HUES6 (cell line): ENCODE results near the gene LINC01488.

Experiments used
- H3K27ac ChIP-seq: 2 replicates; pipeline ENCODE4 v1.7.0; 2013; ENCODE audit warnings: low read depth, mild to moderate bottlenecking, low read length, inconsistent platforms
- H3K27me3 ChIP-seq: 2 replicates; pipeline ENCODE4 v1.6.1; 2013; ENCODE audit warnings: low read length; ENCODE audit not compliant: control insufficient read depth, insufficient read depth
- H3K36me3 ChIP-seq: 2 replicates; pipeline ENCODE4 v1.6.1; 2013; ENCODE audit warnings: low read length; ENCODE audit not compliant: control insufficient read depth, insufficient read depth
- H3K4me1 ChIP-seq: 2 replicates; pipeline ENCODE4 v1.6.1; 2013; ENCODE audit warnings: low read length; ENCODE audit not compliant: control insufficient read depth, insufficient read depth
- H3K4me3 ChIP-seq: 2 replicates; pipeline ENCODE4 v1.5.1; 2013; ENCODE audit warnings: low read depth, low read length
- H3K9ac ChIP-seq: one replicate; pipeline ENCODE4 v1.6.1; 2013; ENCODE audit warnings: mild to moderate bottlenecking, low read length
- H3K9me3 ChIP-seq: 2 replicates; pipeline ENCODE4 v1.6.1; 2013; ENCODE audit warnings: low read depth, low read length; ENCODE audit not compliant: control insufficient read depth, insufficient read depth

The LINC01488 gene

GRCh38 chr11:69498614-69499175 lies 17.2 kb downstream of the LINC01488 start:
- no peak overlapping the region for H3K4me3 ChIP-seq

DNA sequence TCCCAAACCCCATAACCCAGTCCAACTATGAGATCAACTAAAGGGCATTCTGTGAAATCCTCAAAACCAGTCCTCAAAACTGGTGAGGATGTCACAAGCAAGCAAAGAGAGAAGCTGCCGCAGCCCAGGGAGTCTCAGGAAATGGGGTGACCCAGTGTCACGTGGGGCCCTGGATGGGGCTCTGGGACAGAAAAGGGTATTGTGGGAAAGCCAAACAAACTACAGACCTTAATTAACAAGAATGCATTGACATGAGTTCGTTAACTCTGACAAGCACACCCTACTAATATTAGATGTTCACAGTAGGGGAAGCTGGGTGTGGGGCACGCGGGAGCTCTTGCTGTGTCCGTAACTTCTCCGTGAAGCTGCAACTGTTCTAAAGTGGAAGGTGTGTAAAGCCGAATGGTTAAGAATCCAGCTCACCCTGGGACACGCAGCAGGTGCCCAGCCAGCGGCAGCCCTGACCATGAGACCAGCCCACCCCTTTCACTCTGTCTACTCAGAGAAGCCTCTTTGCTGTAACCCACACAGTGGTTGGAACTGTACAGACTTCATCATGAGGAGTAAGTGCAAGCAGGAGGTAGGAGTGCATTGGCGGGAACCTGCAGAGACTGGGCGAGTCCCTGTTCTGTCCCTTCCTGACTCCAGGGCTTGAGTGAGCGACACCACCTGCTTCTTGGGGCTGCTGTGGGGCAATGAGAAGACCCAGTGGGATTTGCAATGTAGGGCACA lies 17.9 kb downstream of the LINC01488 start:
- no peaks in the 10 kb centered on the region for H3K36me3 ChIP-seq
- no peaks in the 10 kb centered on the region; the same call in 1 of the 2 replicates for H3K4me1 ChIP-seq
- no peaks in the 10 kb centered on the region for H3K27me3 ChIP-seq
- no peaks in the 10 kb centered on the region for H3K9me3 ChIP-seq
- H3K27ac ChIP-seq = no peak overlapping the region
- H3K9ac ChIP-seq = no peak overlapping the region
- no peak overlapping the region for H3K4me3 ChIP-seq

More at GRCh38 chr11:69498614-69499175, 17.2 kb downstream of the LINC01488 start:
- Histone ChIP-seq H3K9me3 (no peaks in the 10 kb centered on the region), H3K9ac (no peak overlapping the region), H3K36me3 (no peaks in the 10 kb centered on the region), H3K27me3 (no peaks in the 10 kb centered on the region), H3K27ac (no peak overlapping the region), H3K4me1 (no peaks in the 10 kb centered on the region; the same call in 1 of the 2 replicates)

DNA sequence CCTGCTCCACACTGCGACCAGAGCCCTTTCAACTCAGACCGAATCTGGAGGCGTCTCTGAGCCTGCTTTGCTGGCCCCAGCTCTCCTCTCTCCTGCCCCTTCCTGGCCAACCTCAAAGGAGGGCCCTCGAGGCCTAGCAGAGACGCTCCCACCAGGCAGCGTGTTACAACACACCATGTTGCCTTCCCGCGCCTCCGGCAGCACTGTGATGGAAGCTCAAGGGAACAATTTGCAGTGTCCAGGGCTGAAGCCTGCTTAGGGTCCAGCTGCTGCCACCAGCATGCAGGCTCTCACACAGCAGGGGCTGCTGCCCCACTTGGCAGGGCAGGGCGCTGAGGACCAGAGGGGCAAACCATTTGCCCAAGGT lies 18.4 kb downstream of the LINC01488 start:
- no peaks in the 10 kb centered on the region for H3K27me3 ChIP-seq
- H3K4me1 ChIP-seq = no peaks in the 10 kb centered on the region; the same call in 1 of the 2 replicates
- no peaks in the 10 kb centered on the region for H3K36me3 ChIP-seq
- H3K9me3 ChIP-seq = no peaks in the 10 kb centered on the region
- H3K27ac ChIP-seq = no peak overlapping the region
- no peak overlapping the region for H3K9ac ChIP-seq
- H3K4me3 ChIP-seq = no peak overlapping the region

DNA sequence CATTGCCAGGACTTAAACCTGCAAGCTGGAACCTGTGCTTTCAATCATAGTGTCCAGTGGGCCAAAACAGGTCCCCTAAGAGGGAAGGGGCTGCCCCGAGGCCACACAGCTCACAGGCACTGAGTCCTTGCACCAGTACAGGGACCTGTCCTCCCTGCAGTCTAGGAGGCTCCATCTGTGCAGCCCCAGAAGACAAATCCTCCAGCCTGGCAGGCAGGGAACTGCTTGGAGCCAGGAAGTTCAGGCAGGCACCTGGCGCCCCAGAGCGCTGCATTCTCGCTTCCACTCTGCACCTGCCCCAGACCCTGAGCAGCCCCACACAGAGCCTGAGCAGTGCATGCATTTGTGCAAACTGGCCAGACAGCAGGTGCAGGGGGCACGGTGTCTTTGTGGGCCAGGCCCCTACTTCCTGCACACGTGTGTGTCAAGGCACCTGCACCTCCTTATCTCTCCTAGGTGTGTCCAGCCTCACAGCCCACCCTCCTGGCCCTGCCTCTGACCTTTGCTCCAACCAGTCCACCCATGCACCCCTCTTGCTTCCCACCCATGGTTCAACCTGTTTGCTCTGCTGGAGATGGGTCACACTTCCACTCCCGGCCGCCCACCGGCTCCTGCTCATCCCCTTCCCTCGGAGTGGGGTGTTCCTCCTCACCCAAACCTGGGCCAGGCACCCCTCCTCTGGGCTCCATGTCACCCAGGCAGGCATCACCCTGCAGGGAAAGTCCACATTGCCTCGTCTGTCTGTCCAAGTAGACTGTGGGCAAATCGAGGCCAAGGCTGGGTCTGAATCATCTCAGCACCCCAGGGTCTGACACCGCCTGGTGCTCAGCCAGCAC lies 19.0 kb downstream of the LINC01488 start:
- no peak overlapping the region for H3K4me3 ChIP-seq
- H3K36me3 ChIP-seq = no peaks in the 10 kb centered on the region
- H3K9ac ChIP-seq = no peak overlapping the region
- no peaks in the 10 kb centered on the region; the same call in 1 of the 2 replicates for H3K4me1 ChIP-seq
- no peak overlapping the region for H3K27ac ChIP-seq
- no peaks in the 10 kb centered on the region for H3K27me3 ChIP-seq
- H3K9me3 ChIP-seq = no peaks in the 10 kb centered on the region

- Histone ChIP-seq H3K4me1 (no peaks in the 10 kb centered on the region; the same call in 1 of the 2 replicates), H3K4me3 (no peak overlapping the region), H3K9ac (no peak overlapping the region), H3K36me3 (no peaks in the 10 kb centered on the region), H3K27me3 (no peaks in the 10 kb centered on the region), H3K9me3 (peaks cover 3% of the 10 kb centered on the region; the same call in 1 of the 2 replicates), H3K27ac (no peak overlapping the region)
These were observed 19.6 kb downstream of the LINC01488 start for GRCh38 chr11:69501121-69501489.

- H3K27me3 ChIP-seq = no peaks in the 10 kb centered on the region
- no peak overlapping the region for H3K9ac ChIP-seq
- H3K27ac ChIP-seq = no peak overlapping the region
- H3K36me3 ChIP-seq = no peaks in the 10 kb centered on the region
- H3K4me3 ChIP-seq = no peak overlapping the region
- peaks cover 7% of the 10 kb centered on the region; the same call in 1 of the 2 replicates for H3K9me3 ChIP-seq
- H3K4me1 ChIP-seq = no peaks in the 10 kb centered on the region
These were observed 20.7 kb downstream of the LINC01488 start for GRCh38 chr11:69501891-69502860.

DNA sequence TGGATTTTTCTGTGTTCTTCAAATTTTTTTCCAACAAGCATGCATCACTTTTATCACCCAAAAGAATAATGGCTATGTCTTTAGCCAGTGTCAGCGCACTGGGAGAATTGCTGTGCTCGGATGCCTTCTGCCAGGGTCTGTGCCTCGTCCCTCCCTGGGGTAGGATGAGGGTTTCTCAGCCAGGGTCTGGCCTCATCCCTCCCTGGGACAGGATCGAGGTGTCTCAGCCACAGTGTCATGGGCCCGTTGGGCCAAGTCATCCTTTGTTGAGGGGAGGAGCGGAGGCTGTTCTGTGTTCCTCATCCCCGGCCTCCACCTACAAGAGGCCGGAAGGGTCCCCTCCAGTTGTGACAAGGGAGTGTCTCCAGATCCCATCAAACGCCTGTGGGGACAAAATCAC lies 22.7 kb downstream of the LINC01488 start:
- Histone ChIP-seq H3K36me3 (no peaks in the 10 kb centered on the region), H3K4me1 (no peaks in the 10 kb centered on the region), H3K27me3 (no peaks in the 10 kb centered on the region), H3K9me3 (peaks cover 7% of the 10 kb centered on the region; the same call in 1 of the 2 replicates), H3K27ac (no peak overlapping the region), H3K4me3 (no peak overlapping the region), H3K9ac (no peak overlapping the region)

GRCh38 chr11:69504576-69505335 lies 23.3 kb downstream of the LINC01488 start:
- no peaks in the 10 kb centered on the region for H3K36me3 ChIP-seq
- H3K27ac ChIP-seq = no peak overlapping the region
- no peak overlapping the region for H3K4me3 ChIP-seq
- H3K4me1 ChIP-seq = no peaks in the 10 kb centered on the region
- H3K9me3 ChIP-seq = peaks cover 7% of the 10 kb centered on the region; the same call in 1 of the 2 replicates
- no peak overlapping the region for H3K9ac ChIP-seq
- H3K27me3 ChIP-seq = no peaks in the 10 kb centered on the region

- Histone ChIP-seq H3K4me1 (peaks cover 4% of the 10 kb centered on the region; the same call in 1 of the 2 replicates), H3K9me3 (peaks cover 7% of the 10 kb centered on the region; the same call in 1 of the 2 replicates), H3K4me3 (no peak overlapping the region), H3K36me3 (no peaks in the 10 kb centered on the region), H3K27ac (no peak overlapping the region), H3K27me3 (no peaks in the 10 kb centered on the region), H3K9ac (no peak overlapping the region)
These were observed 27.5 kb downstream of the LINC01488 start for GRCh38 chr11:69508974-69509373.

DNA sequence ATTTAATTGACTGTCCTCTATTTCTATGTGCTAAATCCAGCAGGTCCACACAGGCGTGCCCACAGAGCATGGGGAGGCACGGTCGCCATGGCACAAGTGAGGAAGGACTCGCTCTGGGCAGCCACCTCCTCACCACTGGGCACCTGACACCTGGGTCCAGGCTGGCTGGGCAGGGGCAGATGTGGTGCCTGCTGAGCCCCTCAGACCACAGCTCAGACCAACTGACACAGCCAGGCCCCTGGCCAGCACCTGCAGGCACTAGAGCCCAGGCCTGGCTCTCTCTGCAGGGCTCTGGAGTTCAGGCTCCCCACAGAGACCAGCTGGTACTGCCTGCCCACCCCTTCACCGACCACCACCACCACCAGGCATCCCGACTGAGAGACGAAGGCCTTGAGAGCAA lies 27.9 kb downstream of the LINC01488 start:
- H3K9me3 ChIP-seq = peaks cover 7% of the 10 kb centered on the region; the same call in 1 of the 2 replicates
- no peak overlapping the region for H3K9ac ChIP-seq
- no peak overlapping the region for H3K4me3 ChIP-seq
- H3K27me3 ChIP-seq = no peaks in the 10 kb centered on the region
- no peak overlapping the region for H3K27ac ChIP-seq
- no peaks in the 10 kb centered on the region for H3K36me3 ChIP-seq
- peaks cover 4% of the 10 kb centered on the region; the same call in 1 of the 2 replicates for H3K4me1 ChIP-seq
